ENCODE data around the gene MMP15. TPM values are rescaled to one million over a fixed set of nuclear protein-coding genes. Genes with fewer than 3 reads are reported as not detected.

MMP15 gene
- total RNA-seq, 1 donor: 9.4 TPM

- Histone ChIP-seq H3K27me3 (ENCODE audit: insufficient read depth, low read length) (peaks cover 21% of the 10 kb centered on the region), H3K9me3 (ENCODE audit: low read depth, low read length) (no peaks in the 10 kb centered on the region), H3K27ac (ENCODE audit: low read depth, low read length) (no peak overlapping the region), H3K36me3 (ENCODE audit: insufficient read depth, low read length) (no peaks in the 10 kb centered on the region), H2AFZ (ENCODE audit: low read length) (no peak overlapping the region), H3K4me3 (ENCODE audit: insufficient read depth, low read length) (no peak overlapping the region), H3K4me2 (ENCODE audit: insufficient read depth, low read length) (no peak overlapping the region), H3K79me2 (ENCODE audit: insufficient read depth, low read length) (no peaks in the 10 kb centered on the region), H3K4me1 (ENCODE audit: insufficient read depth, low read length) (peaks cover 22% of the 10 kb centered on the region), H4K20me1 (ENCODE audit: insufficient read depth, low read length) (peaks cover 8% of the 10 kb centered on the region)
- peak; percentile 85 for TF ChIP-seq CTCF (IDR thresholded peaks at IDR 0.05; ENCODE audit: extremely low read depth, low read depth, low read length)
- DNase-seq (ENCODE audit: insufficient read length, low spot score, missing footprints): peak; percentile 84
Measured at GRCh38 chr16:58020628-58021521, 4.7 kb upstream of the MMP15 start.

GRCh38 chr16:58021661-58022551, 3.6 kb upstream of the MMP15 start:
- TF ChIP-seq CTCF (IDR thresholded peaks at IDR 0.05; ENCODE audit: extremely low read depth, low read depth, low read length): no peak
- Histone ChIP-seq H3K27ac (ENCODE audit: low read depth, low read length) (peak overlapping the region; percentile 25), H2AFZ (ENCODE audit: low read length) (no peak overlapping the region)

GRCh38 chr16:58022601-58023371, 2.8 kb upstream of the MMP15 start:
- Histone ChIP-seq H3K4me1 (ENCODE audit: insufficient read depth, low read length) (peaks cover 22% of the 10 kb centered on the region), H3K36me3 (ENCODE audit: insufficient read depth, low read length) (no peaks in the 10 kb centered on the region), H3K79me2 (ENCODE audit: insufficient read depth, low read length) (no peaks in the 10 kb centered on the region), H2AFZ (ENCODE audit: low read length) (peak overlapping the region; percentile 57), H3K4me3 (ENCODE audit: insufficient read depth, low read length) (peak overlapping the region; percentile 24), H3K9me3 (ENCODE audit: low read depth, low read length) (no peaks in the 10 kb centered on the region), H3K4me2 (ENCODE audit: insufficient read depth, low read length) (peak overlapping the region; percentile 63), H4K20me1 (ENCODE audit: insufficient read depth, low read length) (peaks cover 8% of the 10 kb centered on the region), H3K27me3 (ENCODE audit: insufficient read depth, low read length) (peaks cover 36% of the 10 kb centered on the region), H3K27ac (ENCODE audit: low read depth, low read length) (no peak overlapping the region)
- peak; percentile 99 for DNase-seq (ENCODE audit: insufficient read length, low spot score, missing footprints)
- TF ChIP-seq CTCF (IDR thresholded peaks at IDR 0.05; ENCODE audit: extremely low read depth, low read depth, low read length): no peak

More at GRCh38 chr16:58021661-58022551, 3.6 kb upstream of the MMP15 start:
- H4K20me1 ChIP-seq (ENCODE audit: insufficient read depth, low read length): peaks cover 8% of the 10 kb centered on the region
- no peak overlapping the region for H3K4me3 ChIP-seq (ENCODE audit: insufficient read depth, low read length)
- H3K79me2 ChIP-seq (ENCODE audit: insufficient read depth, low read length): no peaks in the 10 kb centered on the region
- no peaks in the 10 kb centered on the region for H3K9me3 ChIP-seq (ENCODE audit: low read depth, low read length)
- peaks cover 22% of the 10 kb centered on the region for H3K4me1 ChIP-seq (ENCODE audit: insufficient read depth, low read length)
- H3K4me2 ChIP-seq (ENCODE audit: insufficient read depth, low read length): peak overlapping the region; percentile 63
- no peaks in the 10 kb centered on the region for H3K36me3 ChIP-seq (ENCODE audit: insufficient read depth, low read length)
- DNase-seq (ENCODE audit: insufficient read length, low spot score, missing footprints): peak; percentile 89
- peaks cover 28% of the 10 kb centered on the region for H3K27me3 ChIP-seq (ENCODE audit: insufficient read depth, low read length)
